ENCODE measurements around the gene TMOD2.
A peak's percentile ranks its signal among the peaks of the same experiment; 100 is the strongest.

Gene TMOD2

DNA sequence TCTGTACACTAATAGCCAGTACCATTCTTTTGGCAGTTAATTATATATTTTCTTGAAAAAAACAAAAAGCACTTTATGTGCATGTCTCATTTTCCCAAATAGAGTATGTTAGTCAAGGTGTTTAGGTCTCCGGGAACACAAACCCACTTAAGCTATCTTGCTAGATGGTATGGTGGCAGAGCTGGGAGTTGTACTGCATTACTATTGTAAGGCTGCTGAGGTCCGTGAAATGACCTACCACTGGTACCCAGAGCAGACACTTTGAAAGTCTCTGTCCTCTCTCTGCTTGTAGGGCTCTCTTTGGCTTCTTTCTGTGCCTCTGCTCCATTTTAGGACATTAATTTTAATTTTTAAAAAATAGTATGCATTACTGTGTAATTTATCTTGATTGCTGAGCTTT is 86.9 kb downstream of the TMOD2 start:
- in situ Hi-C loops (cut with HindIII; ENCODE audit: low pct_ligation_motif_present, low pct_unique_long_range_greater_than_20kb, low sequenced_read_pairs) = no loop called here
- no peak for DNase-seq

- no peak for DNase-seq
- in situ Hi-C loops (cut with HindIII; ENCODE audit: low pct_ligation_motif_present, low pct_unique_long_range_greater_than_20kb, low sequenced_read_pairs) = no loop called here
These were observed 89.3 kb downstream of the TMOD2 start for GRCh38 chr15:51840692-51841091.

DNA sequence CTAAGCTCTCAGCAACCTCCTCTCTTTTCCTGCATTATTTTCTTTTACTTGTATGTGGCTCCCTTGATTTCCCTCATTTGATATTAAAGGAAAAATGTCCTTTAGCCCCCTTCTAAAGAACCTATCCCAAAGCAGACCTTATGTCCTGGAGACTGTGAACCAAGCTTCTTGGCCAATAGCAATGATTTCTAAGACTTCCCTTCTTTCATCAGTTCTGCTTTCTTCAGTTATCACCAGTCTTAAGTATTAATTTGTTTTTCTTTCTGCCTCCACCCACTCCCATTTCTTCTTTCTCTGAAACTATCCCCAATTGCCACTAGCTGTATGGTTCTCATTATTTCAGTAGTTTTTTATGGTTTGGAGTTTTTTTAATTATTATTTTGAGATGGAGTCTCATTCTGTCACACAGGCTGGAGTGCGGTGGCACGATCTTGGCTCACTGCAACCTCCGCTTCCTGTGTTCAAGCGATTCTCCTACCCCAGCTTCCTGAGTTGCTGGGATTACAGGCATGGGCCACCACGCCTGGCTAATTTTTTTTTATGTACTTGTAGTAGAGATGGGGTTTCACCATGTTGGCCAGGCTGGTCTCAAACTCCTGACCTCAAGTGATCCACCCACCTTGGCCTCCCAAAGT is 90.1 kb downstream of the TMOD2 start:
- in situ Hi-C loops (cut with HindIII; ENCODE audit: low pct_ligation_motif_present, low pct_unique_long_range_greater_than_20kb, low sequenced_read_pairs) = no loop called here
- DNase-seq = no peak

DNA sequence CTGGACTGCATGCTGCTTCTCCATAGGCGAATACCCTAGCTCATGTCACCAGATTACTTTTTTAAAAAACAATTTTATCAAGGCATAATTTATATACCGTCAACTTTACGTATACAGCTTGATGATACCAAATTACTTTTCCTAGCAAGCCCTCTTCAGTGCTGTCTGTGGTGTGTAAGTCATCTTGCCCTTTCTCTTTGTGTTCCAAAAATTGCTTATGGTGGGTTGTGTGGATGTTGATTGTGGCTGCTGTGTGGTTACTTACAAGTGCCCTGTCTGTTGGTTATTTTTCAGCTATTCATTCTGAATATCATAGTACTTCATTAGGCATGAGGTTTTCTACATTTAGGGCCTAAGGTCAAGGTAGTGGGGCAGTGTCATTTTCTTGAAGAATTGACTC is 90.9 kb downstream of the TMOD2 start:
- in situ Hi-C loops (cut with HindIII; ENCODE audit: low pct_ligation_motif_present, low pct_unique_long_range_greater_than_20kb, low sequenced_read_pairs) = no loop called here
- no peak for DNase-seq

DNA sequence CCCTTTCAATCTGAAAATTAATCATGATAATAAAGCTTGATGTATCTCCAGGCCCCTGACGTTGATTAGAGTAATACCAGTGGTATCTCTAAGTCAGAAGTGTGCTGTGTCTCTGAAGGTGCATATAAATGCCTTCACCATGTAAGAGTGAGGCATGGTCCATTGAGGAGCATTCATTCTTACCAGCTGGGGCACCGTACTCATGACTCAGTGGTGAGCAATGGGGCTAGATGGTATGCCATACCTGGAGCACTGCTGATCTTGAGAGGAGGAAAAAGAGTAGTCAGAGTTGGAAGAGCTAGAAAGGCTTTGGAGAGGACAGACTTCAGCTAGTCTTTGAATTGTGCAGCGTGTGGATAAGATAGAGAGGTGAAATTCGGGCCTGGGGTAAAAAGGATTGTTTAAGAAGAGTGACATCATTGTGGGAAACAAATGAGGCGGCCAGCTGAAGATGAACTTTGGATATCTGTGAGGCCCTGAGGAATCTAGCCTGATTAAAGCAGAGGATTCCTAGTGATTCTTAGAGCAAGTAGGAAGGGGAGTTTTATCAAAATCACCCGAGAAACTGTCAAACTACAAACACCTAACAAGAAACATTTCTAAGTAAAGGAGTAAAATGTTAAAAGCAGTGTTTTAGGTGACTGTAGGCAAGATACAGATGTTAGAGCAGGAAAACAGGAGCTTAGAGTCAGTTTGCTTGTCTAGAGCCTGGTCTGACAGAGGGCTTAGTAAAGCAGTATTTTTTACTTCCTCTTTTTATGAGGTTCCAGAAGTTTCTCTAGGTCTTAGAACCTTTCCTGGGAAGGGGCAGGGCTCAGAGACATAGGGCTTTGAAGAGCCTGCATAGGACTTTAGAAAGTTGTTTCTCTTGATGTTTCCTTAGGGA is 91.7 kb downstream of the TMOD2 start:
- peak; percentile 76 for DNase-seq
- in situ Hi-C loops (cut with HindIII; ENCODE audit: low pct_ligation_motif_present, low pct_unique_long_range_greater_than_20kb, low sequenced_read_pairs) = no loop called here

GRCh38 chr15:51844747-51845426 is 93.5 kb downstream of the TMOD2 start:
- in situ Hi-C loops (cut with HindIII; ENCODE audit: low pct_ligation_motif_present, low pct_unique_long_range_greater_than_20kb, low sequenced_read_pairs) = no loop called here

DNA sequence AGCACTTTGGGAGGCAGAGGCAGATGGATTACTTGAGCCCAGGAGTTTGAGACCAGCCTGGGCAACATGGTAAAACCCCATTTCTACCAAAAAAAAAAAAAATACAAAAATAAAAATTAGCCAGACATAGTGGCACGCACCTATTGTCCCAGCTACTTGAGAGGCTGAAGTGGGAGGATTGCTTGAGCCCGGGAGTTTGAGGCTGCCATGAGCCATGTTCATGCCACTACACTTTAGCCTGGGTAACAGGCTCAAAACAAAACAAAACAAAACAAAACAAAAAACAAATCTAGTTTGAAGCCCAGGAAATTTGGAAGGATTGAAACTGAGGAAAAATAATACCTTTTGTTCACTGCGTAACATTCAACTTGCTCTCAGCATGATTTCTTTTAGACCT is 94.7 kb downstream of the TMOD2 start:
- DNase-seq = no peak
- in situ Hi-C loops (cut with HindIII; ENCODE audit: low pct_ligation_motif_present, low pct_unique_long_range_greater_than_20kb, low sequenced_read_pairs) = no loop called here

More at GRCh38 chr15:51844747-51845426, 93.5 kb downstream of the TMOD2 start:
- DNase-seq = no peak

DNA sequence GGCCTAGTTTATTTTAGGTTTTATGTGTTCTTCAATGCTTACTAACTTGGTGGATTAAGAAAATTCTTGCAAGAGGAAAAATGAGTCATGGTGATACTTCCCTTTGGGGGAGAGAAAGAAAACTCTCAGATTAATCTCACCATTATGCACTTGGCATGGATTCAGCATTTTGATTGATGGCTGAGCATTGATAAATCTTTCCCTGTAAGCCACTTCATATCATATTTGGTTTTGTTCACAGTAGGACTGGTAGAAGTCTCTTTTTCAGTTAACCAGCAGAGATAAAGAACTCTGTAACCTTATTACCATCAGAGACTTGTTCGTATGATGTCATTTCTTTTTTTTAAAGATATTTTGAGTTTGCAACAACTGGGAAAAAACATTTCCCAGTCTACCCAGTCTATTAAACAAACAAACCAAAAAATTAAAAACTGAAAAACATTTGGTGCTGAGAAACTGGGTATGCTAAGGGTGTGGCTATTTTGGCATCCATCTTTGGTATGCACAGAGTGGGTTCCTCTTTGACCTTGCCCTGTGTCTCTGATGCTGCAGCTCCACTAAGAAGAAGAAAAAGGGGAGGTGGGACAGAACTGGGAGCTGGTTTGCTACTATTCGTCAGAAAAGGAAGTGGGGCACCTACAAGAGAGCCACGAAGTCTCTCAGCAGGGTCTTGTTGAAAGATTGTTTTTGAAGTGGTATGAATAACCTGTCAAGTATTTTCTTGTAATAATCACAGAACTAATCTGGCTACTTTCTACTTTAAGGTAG is 95.2 kb downstream of the TMOD2 start:
- in situ Hi-C loops (cut with HindIII; ENCODE audit: low pct_ligation_motif_present, low pct_unique_long_range_greater_than_20kb, low sequenced_read_pairs) = no loop called here
- no peak for DNase-seq

GRCh38 chr15:51848811-51849210 is 97.4 kb downstream of the TMOD2 start:
- in situ Hi-C loops (cut with HindIII; ENCODE audit: low pct_ligation_motif_present, low pct_unique_long_range_greater_than_20kb, low sequenced_read_pairs) = no loop called here

DNA sequence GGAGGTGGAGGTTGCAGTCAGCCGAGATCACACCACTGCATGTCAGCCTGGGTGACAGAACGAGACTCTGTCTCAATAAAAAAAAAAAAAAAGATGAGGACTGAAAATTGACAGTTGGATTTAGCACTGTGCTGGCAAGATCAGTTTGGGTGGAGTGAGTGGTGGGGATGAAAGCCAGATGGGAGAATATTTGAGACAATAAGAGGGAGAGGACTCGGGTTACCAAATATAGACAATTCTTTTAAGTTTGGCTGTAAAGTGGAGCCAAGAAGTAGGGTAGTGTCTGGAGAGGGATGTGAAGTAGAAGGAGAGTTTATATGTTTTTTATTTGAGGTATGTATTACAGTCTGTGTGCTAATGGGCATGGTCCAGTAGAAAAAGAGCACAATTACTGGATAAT is 98.5 kb downstream of the TMOD2 start:
- DNase-seq = no peak
- in situ Hi-C loops (cut with HindIII; ENCODE audit: low pct_ligation_motif_present, low pct_unique_long_range_greater_than_20kb, low sequenced_read_pairs) = no loop called here

More at GRCh38 chr15:51848811-51849210, 97.4 kb downstream of the TMOD2 start:
- no peak for DNase-seq

DNA sequence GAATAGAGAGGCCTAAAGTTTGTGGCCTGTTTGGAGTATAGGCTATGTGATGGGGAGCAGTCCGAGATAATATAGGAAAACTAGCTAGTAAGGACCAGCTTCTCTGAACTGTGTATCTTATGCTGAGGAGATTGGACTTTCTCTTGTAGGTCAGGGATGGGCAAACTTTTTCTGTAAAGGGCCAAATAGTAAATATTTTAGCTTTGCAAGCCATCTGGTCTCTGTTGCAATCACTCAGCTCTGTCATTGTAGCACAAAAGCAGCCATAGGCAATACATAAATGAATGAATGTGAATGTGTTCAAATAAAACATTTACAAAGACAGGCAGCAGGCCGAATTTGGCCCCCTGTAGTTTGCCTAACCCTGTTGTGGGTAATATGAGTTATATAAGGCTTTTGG is 102.6 kb downstream of the TMOD2 start:
- in situ Hi-C loops (cut with HindIII; ENCODE audit: low pct_ligation_motif_present, low pct_unique_long_range_greater_than_20kb, low sequenced_read_pairs) = no loop called here
- no peak for DNase-seq

DNA sequence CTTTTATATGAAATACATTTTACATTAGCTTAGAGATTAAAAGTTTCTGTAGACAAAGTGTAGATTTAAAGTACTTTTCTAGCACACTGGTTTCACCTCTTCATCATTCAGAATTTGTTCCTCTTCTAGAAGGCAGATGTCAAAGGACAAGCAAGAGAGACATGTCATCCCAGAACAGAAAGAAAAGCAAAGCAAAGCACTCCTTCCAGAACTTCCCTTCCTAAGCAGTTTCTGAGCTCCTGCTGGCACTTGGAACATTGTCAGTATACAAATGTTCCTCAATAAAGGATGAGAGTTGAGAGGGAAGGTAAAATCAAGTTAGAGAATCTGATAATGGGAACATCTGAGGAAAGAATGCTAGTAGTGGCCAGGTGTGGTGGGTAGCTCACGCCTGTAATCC is 104.2 kb downstream of the TMOD2 start:
- in situ Hi-C loops (cut with HindIII; ENCODE audit: low pct_ligation_motif_present, low pct_unique_long_range_greater_than_20kb, low sequenced_read_pairs) = no loop called here
- no peak for DNase-seq

- in situ Hi-C loops (cut with HindIII; ENCODE audit: low pct_ligation_motif_present, low pct_unique_long_range_greater_than_20kb, low sequenced_read_pairs) = no loop called here
- no peak for DNase-seq
These were observed 105.5 kb downstream of the TMOD2 start for GRCh38 chr15:51856714-51857380.

- in situ Hi-C loops (cut with HindIII; ENCODE audit: low pct_ligation_motif_present, low pct_unique_long_range_greater_than_20kb, low sequenced_read_pairs) = no loop called here
- DNase-seq = no peak
These were observed 110.4 kb downstream of the TMOD2 start for GRCh38 chr15:51861557-51862359.

DNA sequence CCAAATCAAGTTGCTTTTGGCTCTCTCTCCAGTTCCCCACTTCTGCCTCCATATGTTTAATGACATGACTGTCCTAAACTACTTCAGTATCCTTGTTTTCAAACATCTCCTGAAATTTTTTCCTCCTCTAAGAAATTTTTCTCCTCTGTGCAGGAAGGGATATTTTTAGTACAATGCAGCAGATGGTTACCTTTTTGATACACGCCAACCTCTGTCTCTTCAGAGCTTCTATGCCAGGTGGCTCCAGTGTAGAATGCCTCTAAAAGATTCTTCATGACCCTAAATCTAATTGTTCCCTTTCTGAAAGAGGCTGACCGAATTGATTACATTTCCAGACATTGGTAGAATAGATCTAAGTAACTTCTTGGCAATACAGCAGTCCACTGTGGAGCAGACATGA is 111.7 kb downstream of the TMOD2 start:
- in situ Hi-C loops (cut with HindIII; ENCODE audit: low pct_ligation_motif_present, low pct_unique_long_range_greater_than_20kb, low sequenced_read_pairs) = no loop called here
- DNase-seq = no peak

DNA sequence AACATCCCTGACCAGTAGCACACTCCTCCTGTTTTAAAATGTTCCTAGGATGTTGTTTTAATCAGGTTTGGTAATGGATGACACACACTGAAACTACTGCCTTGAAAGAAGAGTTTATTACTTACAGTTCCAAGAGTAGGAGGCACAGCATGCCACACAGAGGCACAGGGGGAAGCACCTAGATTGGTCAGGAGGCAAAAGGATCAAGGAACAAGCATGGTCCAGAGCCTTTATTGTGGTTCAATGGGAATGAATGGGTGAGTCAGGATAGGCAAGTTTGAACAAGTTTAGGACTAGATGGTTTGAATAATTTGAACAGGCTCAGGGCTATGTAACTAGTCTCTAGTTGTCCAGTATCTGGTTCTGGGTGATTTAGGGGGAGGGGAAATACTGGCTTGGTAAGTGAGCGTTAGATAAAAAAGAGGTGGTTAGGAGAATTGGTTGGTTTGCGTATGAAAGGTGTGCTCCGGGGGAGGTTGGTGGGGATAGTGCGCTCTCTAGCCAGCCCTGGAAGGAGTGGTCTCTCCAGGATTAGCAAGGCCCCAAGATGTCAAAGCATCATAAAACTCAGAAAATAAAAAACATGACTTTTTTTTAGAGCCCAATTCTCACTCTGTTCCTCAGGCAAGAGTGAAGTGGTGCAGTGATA is 113.1 kb downstream of the TMOD2 start:
- DNase-seq = no peak
- in situ Hi-C loops (cut with HindIII; ENCODE audit: low pct_ligation_motif_present, low pct_unique_long_range_greater_than_20kb, low sequenced_read_pairs) = no loop called here

GRCh38 chr15:51865317-51865716 is 113.9 kb downstream of the TMOD2 start:
- no peak for DNase-seq

More at GRCh38 chr15:51865317-51865716, 113.9 kb downstream of the TMOD2 start:
- in situ Hi-C loops (cut with HindIII; ENCODE audit: low pct_ligation_motif_present, low pct_unique_long_range_greater_than_20kb, low sequenced_read_pairs) = no loop called here

Data from ACHN (cell line).